IMR-90 (cell line): ENCODE measurements around the gene PTPRN2. TPM values are rescaled to one million over a fixed set of nuclear protein-coding genes. Genes with fewer than 3 reads are reported as not detected.

Experiments
- ATAC-seq: fragments of 200-7000 bp; cut with Tn5 transposase; 2 replicates; pipeline ENCODE4 v1.9.1; 2020; ENCODE audit warnings: low read depth, mild to moderate bottlenecking, moderate library complexity
- BruUV-seq: library from RNA; stranded (reverse); fragments of 400-500 nt; replicated peaks from 2 replicates; lab custom pipeline; 2021; lab: Mats Ljungman, UMichigan
- CTCF ChIA-PET: fragments of 300-600 bp; formaldehyde crosslinking; extraction: SDS; loops from one replicate; lab custom pipeline; 2021; ENCODE audit warnings: antibody characterized with exemption; lab: Yijun Ruan, JAX
- POLR2A ChIA-PET: fragments of 300-600 bp; sonication (Branson Sonifier 250); formaldehyde crosslinking; loops from one replicate; lab custom pipeline; 2022; ENCODE audit warnings: antibody characterized with exemption; ENCODE audit not compliant: unreplicated experiment; lab: Charles Lee
- DNase-seq: peaks from one replicate; pipeline ENCODE4 v3.0.0; 2013
- H2AFZ ChIP-seq: replicated peaks from 2 replicates; pipeline ENCODE3; 2013; ENCODE audit warnings: low read length, mild to moderate bottlenecking; ENCODE audit not compliant: poor library complexity
- H2AK5ac ChIP-seq: 2 replicates; pipeline ENCODE4 v1.6.1; 2013; ENCODE audit warnings: low read depth, low read length, inconsistent platforms
- H2AK9ac ChIP-seq: replicated peaks from 2 replicates; pipeline ENCODE3; 2013; ENCODE audit warnings: mild to moderate bottlenecking, low read depth, low read length, moderate library complexity; ENCODE audit not compliant: poor library complexity
- H2BK120ac ChIP-seq: 2 replicates; pipeline ENCODE4 v1.6.1; 2013; ENCODE audit warnings: low read depth, low read length, inconsistent platforms
- H2BK15ac ChIP-seq: 3 replicates; pipeline ENCODE4 v1.6.1; 2013; ENCODE audit warnings: low read depth, low read length, inconsistent platforms
- H2BK20ac ChIP-seq: 2 replicates; pipeline ENCODE4 v1.6.1; 2013; ENCODE audit warnings: low read depth, mild to moderate bottlenecking, inconsistent platforms, low read length, moderate library complexity
- H2BK5ac ChIP-seq: 2 replicates; pipeline ENCODE4 v1.6.1; 2013; ENCODE audit warnings: mild to moderate bottlenecking, low read depth, low read length, inconsistent platforms; ENCODE audit not compliant: poor library complexity, severe bottlenecking
- H3K14ac ChIP-seq: replicated peaks from 2 replicates; pipeline ENCODE4 v1.6.1; 2013; ENCODE audit warnings: low read depth, low read length, inconsistent platforms
- H3K18ac ChIP-seq: 2 replicates; pipeline ENCODE4 v1.6.1; 2013; ENCODE audit warnings: low read depth, low read length, control low read depth
- H3K23ac ChIP-seq: 2 replicates; pipeline ENCODE4 v1.6.1; 2013; ENCODE audit warnings: low read depth, low read length, inconsistent platforms
- H3K27ac ChIP-seq: 2 replicates; pipeline ENCODE4 v1.5.1; 2013; ENCODE audit warnings: mild to moderate bottlenecking, control low read depth, low read length; ENCODE audit not compliant: insufficient read depth
- H3K27me3 ChIP-seq: 2 replicates; pipeline ENCODE4 v1.6.1; 2013; ENCODE audit warnings: low read length; ENCODE audit not compliant: control insufficient read depth, insufficient read depth
- H3K36me3 ChIP-seq: 2 replicates; pipeline ENCODE4 v1.6.1; 2013; ENCODE audit warnings: low read length, mixed read lengths; ENCODE audit not compliant: control insufficient read depth, insufficient read depth
- H3K4ac ChIP-seq: 2 replicates; pipeline ENCODE4 v1.6.1; 2013; ENCODE audit warnings: low read depth, low read length, inconsistent platforms
- H3K4me1 ChIP-seq: 2 replicates; pipeline ENCODE4 v1.6.1; 2013; ENCODE audit warnings: low read length, mixed read lengths; ENCODE audit not compliant: control insufficient read depth, insufficient read depth
- H3K4me2 ChIP-seq: 2 replicates; pipeline ENCODE4 v1.6.1; 2013; ENCODE audit warnings: low read depth, mild to moderate bottlenecking, control low read depth, low read length, moderate library complexity
- H3K4me3 ChIP-seq: 2 replicates; pipeline ENCODE4 v1.5.1; 2013; ENCODE audit warnings: low read depth, mild to moderate bottlenecking, control low read depth, low read length, moderate library complexity; ENCODE audit not compliant: insufficient read depth
- H3K56ac ChIP-seq: 2 replicates; pipeline ENCODE4 v1.6.1; 2013; ENCODE audit warnings: low read length, inconsistent platforms; ENCODE audit not compliant: insufficient read depth; ENCODE audit errors: extremely low read depth
- H3K79me1 ChIP-seq, 2 experiments: 2 replicates each; pipeline ENCODE4 v1.6.1; 2013; ENCODE audit warnings: low read length in 2 of 2, inconsistent platforms in 1 of 2, low read depth in 1 of 2
- H3K9ac ChIP-seq: 2 replicates; pipeline ENCODE4 v1.6.1; 2013; ENCODE audit warnings: low read depth, low read length, control low read depth
- H3K9me1 ChIP-seq: 2 replicates; pipeline ENCODE4 v1.6.1; 2013; ENCODE audit warnings: low read length, inconsistent platforms; ENCODE audit not compliant: insufficient read depth
- H3K9me3 ChIP-seq: 2 replicates; pipeline ENCODE4 v1.6.1; 2013; ENCODE audit warnings: low read length; ENCODE audit not compliant: control insufficient read depth, insufficient read depth
- H4K20me1 ChIP-seq: 2 replicates; pipeline ENCODE4 v1.6.1; 2013; ENCODE audit warnings: low read length, inconsistent platforms; ENCODE audit not compliant: insufficient read depth
- H4K5ac ChIP-seq: 2 replicates; pipeline ENCODE4 v1.6.1; 2013; ENCODE audit warnings: mild to moderate bottlenecking, low read depth, low read length, control low read depth
- H4K8ac ChIP-seq, 2 experiments: 2 replicates each; pipeline ENCODE4 v1.6.1; 2013; ENCODE audit warnings: low read depth in 2 of 2, low read length in 2 of 2, control low read depth in 1 of 2, inconsistent platforms in 1 of 2
- H4K91ac ChIP-seq: 2 replicates; pipeline ENCODE4 v1.6.1; 2013; ENCODE audit warnings: low read depth, low read length, inconsistent platforms; ENCODE audit not compliant: insufficient read depth
- CHD1 ChIP-seq: IDR thresholded peaks from 2 replicates; pipeline ENCODE4 v1.6.1; 2012; ENCODE audit warnings: low read depth, low read length, improper control_type of control experiment
- NFE2L2 ChIP-seq: fragments of 150-350 bp; IDR thresholded peaks from 2 replicates; pipeline ENCODE4 v1.6.1; 2016; ENCODE audit warnings: low read depth, mild to moderate bottlenecking, low read length
- WGBS, 2 experiments: methylation state at CpG; one replicate each; pipeline versions ENCODE4 v1.1.5 to v1.1.7; 2013; ENCODE audit warnings: missing lambda C conversion rate in 2 of 2; ENCODE audit not compliant: insufficient read length in 1 of 2; ENCODE audit errors: extremely low coverage in 2 of 2; 5-methylcytosine and 5-hydroxymethylcytosine counted together
- dilution Hi-C: fragments of 300-500 bp; cut with HindIII; formaldehyde crosslinking; loops from one replicate; pipeline ENCODE4 v1.14.3; 2018; ENCODE audit warnings: low sequenced_read_pairs; ENCODE audit not compliant: unreplicated experiment
- in situ Hi-C: fragments of 300-500 bp; cut with MboI; formaldehyde crosslinking; loops from 3 replicates; pipeline ENCODE4 v1.14.3; 2019; ENCODE audit warnings: low sequenced_read_pairs, inconsistent platforms, mixed read lengths
- intact Hi-C: fragments of 100-400 bp; cut with micrococcal nuclease; formaldehyde crosslinking; loops from 2 replicates; pipeline ENCODE4 v1.10.0; 2022
- polyA plus RNA-seq, 3 experiments: library from polyadenylated mRNA; depleted of rRNA; stranded (reverse); fragments of >200 nt; gene quantifications; 2 replicates each; pipeline ENCODE4 v1.2.3, GENCODE V29; 2012; ENCODE audit warnings: low replicate concordance in 1 of 3
- total RNA-seq: library from RNA; depleted of rRNA; stranded (reverse); fragments of >200 nt; gene quantifications from 2 replicates; pipeline ENCODE4 v1.2.3, GENCODE V29; 2012

The PTPRN2 gene
- total and polyA plus RNA-seq, 2 of the 4 experiments (the other 2 are of a cell fraction), result 0.03 TPM; not detected in 1

DNA sequence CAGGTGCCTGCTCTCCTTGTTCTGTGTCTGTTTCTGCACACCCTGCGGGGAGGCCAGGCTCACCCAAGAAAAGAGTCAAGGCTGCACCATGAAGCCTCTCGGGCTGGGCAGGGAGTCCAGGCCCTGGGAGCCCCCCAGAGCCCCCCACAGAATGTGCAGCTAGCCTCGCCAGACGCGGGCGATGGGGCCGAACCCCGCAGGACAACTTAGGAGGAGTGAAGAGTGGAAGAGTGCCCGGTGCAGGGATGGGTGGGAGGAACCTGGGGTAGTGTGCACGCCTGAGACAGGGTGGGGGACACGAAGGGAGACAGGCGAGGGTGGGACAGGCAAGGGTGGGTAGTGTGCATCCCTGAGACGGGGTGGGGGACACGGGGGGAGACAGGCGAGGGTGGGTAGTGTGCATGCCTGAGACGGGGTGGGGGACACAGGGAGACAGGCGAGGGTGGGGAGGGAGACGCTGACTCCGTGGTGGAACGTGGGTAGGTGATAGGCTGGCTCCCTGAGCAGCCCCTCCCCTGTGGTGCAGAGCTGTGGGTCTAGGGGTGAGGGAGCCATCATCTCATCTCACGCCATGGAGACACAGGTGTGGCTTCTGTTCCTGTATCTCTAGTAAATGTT lies 635.5 kb downstream of the PTPRN2 start:
- no peak overlapping the region for H3K4me3 ChIP-seq
- ATAC-seq (no peak), DNase-seq (no peak)
- no peak overlapping the region for H3K56ac ChIP-seq
- no peak overlapping the region for H3K18ac ChIP-seq
- WGBS, 2 experiments, result 75% methylated on average over 4 of the region's 21 CpGs; no CpG with 5 or more reads in 1 of the 2 experiments
- no peak overlapping the region for H2AFZ ChIP-seq
- no peak overlapping the region for H3K14ac ChIP-seq
- TF ChIP-seq NFE2L2 (no peak), CHD1 (no peak)
- no peaks in the 10 kb centered on the region for H3K4me1 ChIP-seq
- no peak overlapping the region for H3K27ac ChIP-seq
- H3K23ac ChIP-seq, result no peak overlapping the region
- H3K9ac ChIP-seq, result no peak overlapping the region
- ChIA-PET POLR2A (no interaction called here), CTCF (no interaction called here)
- peaks cover 53% of the 10 kb centered on the region for H3K9me3 ChIP-seq
- BruUV-seq, result no TSS peak
- H2AK5ac ChIP-seq, result no peak overlapping the region
- no peak overlapping the region for H3K4me2 ChIP-seq
- dilution Hi-C loops (no loop called here), intact Hi-C loops (no loop called here), in situ Hi-C loops (no loop called here)
- no peak overlapping the region for H2AK9ac ChIP-seq
- H2BK20ac ChIP-seq, result no peak overlapping the region
- no peak overlapping the region for H3K4ac ChIP-seq
- no peaks in the 10 kb centered on the region for H3K79me1 ChIP-seq
- no peak overlapping the region for H4K5ac ChIP-seq
- H3K27me3 ChIP-seq, result no peaks in the 10 kb centered on the region
- H2BK120ac ChIP-seq, result no peak overlapping the region
- no peaks in the 10 kb centered on the region for H3K9me1 ChIP-seq
- no peak overlapping the region for H4K8ac ChIP-seq
- H2BK5ac ChIP-seq, result no peak overlapping the region
- H3K36me3 ChIP-seq, result no peaks in the 10 kb centered on the region
- H2BK15ac ChIP-seq, result no peak overlapping the region
- H4K20me1 ChIP-seq, result no peaks in the 10 kb centered on the region
- no peak overlapping the region for H4K91ac ChIP-seq
